Naive thymus-derived CD4-positive, alpha-beta T cell (primary cell): ENCODE results near the gene QSOX2. TPM values are rescaled to one million over a fixed set of nuclear protein-coding genes. Genes with fewer than 3 reads are reported as not detected.
A peak's percentile ranks its signal among the peaks of the same experiment; 100 is the strongest.

ENCODE experiments used
- ATAC-seq: fragments of 150-1000 bp; cut with Tn5 transposase; 2 replicates; pipeline ENCODE4 v1.10.0; 2021; ENCODE audit warnings: mild to moderate bottlenecking, moderate library complexity
- CTCF ChIA-PET: fragments of 350-600 bp; sonication (Branson Sonifier 250); formaldehyde crosslinking; loops from one replicate; lab custom pipeline; 2021; ENCODE audit warnings: antibody characterized with exemption; lab: Charles Lee
- POLR2A ChIA-PET: fragments of 350-600 bp; sonication (Branson Sonifier 250); formaldehyde crosslinking; loops from one replicate; lab custom pipeline; 2021; ENCODE audit warnings: antibody characterized with exemption, inconsistent platforms; lab: Charles Lee
- DNase-seq, 9 donors: peaks; one replicate each; pipeline versions ENCODE4 v3.0.0 to v3.0.0-alpha.2; 2020 to 2022; ENCODE audit warnings: mixed read lengths in 1 of 9
- H3K27ac ChIP-seq: one replicate; pipeline ENCODE4 v1.7.0; 2013; ENCODE audit warnings: mild to moderate bottlenecking, low read depth, low read length, moderate library complexity
- H3K27me3 ChIP-seq, 2 donors: one replicate each; pipeline ENCODE4 v1.7.0; 2013; ENCODE audit warnings: low read length in 2 of 2, mild to moderate bottlenecking in 2 of 2, moderate library complexity in 2 of 2; ENCODE audit not compliant: control insufficient read depth in 2 of 2, insufficient read depth in 2 of 2
- H3K36me3 ChIP-seq, 3 experiments: 1 replicate in 2 of 3; 2 replicates in 1 of 3; pipeline ENCODE4 v1.7.0; 2013; ENCODE audit warnings: low read length in 3 of 3, mild to moderate bottlenecking in 3 of 3, moderate library complexity in 1 of 3; ENCODE audit not compliant: insufficient read depth in 3 of 3, control insufficient read depth in 2 of 3
- H3K4me1 ChIP-seq, 2 donors: one replicate each; pipeline ENCODE4 v1.7.0; 2013; ENCODE audit warnings: low read length in 2 of 2, mild to moderate bottlenecking in 2 of 2, moderate library complexity in 1 of 2; ENCODE audit not compliant: control insufficient read depth in 2 of 2, insufficient read depth in 2 of 2
- H3K4me3 ChIP-seq: 2 replicates; pipeline ENCODE4 v1.7.0; 2013; ENCODE audit warnings: mild to moderate bottlenecking, low read length
- H3K9me3 ChIP-seq, 3 experiments: 1 replicate in 2 of 3; 2 replicates in 1 of 3; pipeline ENCODE4 v1.7.0; 2013; ENCODE audit warnings: low read length in 3 of 3; ENCODE audit not compliant: control insufficient read depth in 2 of 3
- H3K27ac Mint-ChIP-seq, 9 donors: one replicate each; pipeline ENCODE4 v1.8.0; 2020 to 2022; ENCODE audit warnings: mixed read lengths in 9 of 9, mild to moderate bottlenecking in 8 of 9, moderate library complexity in 5 of 9, inconsistent platforms in 2 of 9
- H3K27me3 Mint-ChIP-seq, 5 donors: one replicate each; pipeline ENCODE4 v1.8.0; 2021 to 2022; ENCODE audit warnings: mixed read lengths in 5 of 5, mild to moderate bottlenecking in 1 of 5
- H3K36me3 Mint-ChIP-seq, 5 donors: one replicate each; pipeline ENCODE4 v1.8.0; 2020 to 2022; ENCODE audit warnings: mixed read lengths in 5 of 5, mild to moderate bottlenecking in 3 of 5, inconsistent platforms in 1 of 5
- H3K4me1 Mint-ChIP-seq, 7 donors: one replicate each; pipeline ENCODE4 v1.8.0; 2020 to 2022; ENCODE audit warnings: mixed read lengths in 7 of 7, mild to moderate bottlenecking in 3 of 7, inconsistent platforms in 1 of 7
- H3K4me3 Mint-ChIP-seq, 10 donors: one replicate each; pipeline ENCODE4 v1.8.0; 2020 to 2022; ENCODE audit warnings: mild to moderate bottlenecking in 10 of 10, mixed read lengths in 10 of 10, moderate library complexity in 6 of 10, inconsistent platforms in 2 of 10
- H3K9me3 Mint-ChIP-seq, 11 donors: one replicate each; pipeline ENCODE4 v1.8.0; 2020 to 2022; ENCODE audit warnings: mixed read lengths in 11 of 11, mild to moderate bottlenecking in 4 of 11, inconsistent platforms in 1 of 11, moderate library complexity in 1 of 11
- intact Hi-C, 2 donors: fragments of 100-400 bp; cut with micrococcal nuclease; formaldehyde crosslinking; loops; one replicate each; pipeline ENCODE4 v1.15.1; 2023
- polyA plus RNA-seq, 2 donors: library from polyadenylated mRNA; unstranded; fragments of 300-500 nt; fragmentation: Illumina TruSeq; gene quantifications; one replicate each; pipeline ENCODE4 v1.2.3, GENCODE V29; 2021
- total RNA-seq, 6 experiments: library from RNA in 5 of 6; stranded (reverse) in 5 of 6; gene quantifications; 1 replicate in 5 of 6; 2 replicates in 1 of 6; pipeline ENCODE4 v1.2.3 and lab custom pipeline; 2021 to 2026

The QSOX2 gene
- total RNA-seq (10 to 100 TPM; 11.5 to 15.9 (median 12.0) TPM), polyA plus RNA-seq (under 1 TPM; 0.26 to 0.52 TPM), total RNA-seq (lab: John Stamatoyannopoulos, UW) (40.7 reads per million, percentile 66 among the genes with 10 or more reads in this experiment)

GRCh38 chr9:136245219-136246150 is at the start of gene QSOX2:
Gene QSOX2, minus strand, starts transcription at chr9:136245812. Its CDS starts 9 bp downstream, at chr9:136245803.
- peaks cover 0 to 2% (median 0%) of the 10 kb centered on the region in 5 donors for H3K27me3 Mint-ChIP-seq
- peaks cover 0 to 4% (median 0%) of the 10 kb centered on the region in 5 donors for H3K36me3 Mint-ChIP-seq
- DNase-seq (peak; percentile 76 to 89 (median 82)), ATAC-seq (peak; percentile 94)
- peak within 1 kb of the TSS; percentile 83 to 93 (median 88) for H3K27ac Mint-ChIP-seq
- no peaks in the 10 kb centered on the region for H3K36me3 ChIP-seq
- no peaks in the 10 kb centered on the region for H3K27me3 ChIP-seq
- CTCF ChIA-PET, result interaction anchor here (0.6 kb wide), 1 partner anchor 12 kb away, joined by 3 read pairs; no protein-coding TSS in a partner anchor
- peaks cover 0 to 4% (median 0%) of the 10 kb centered on the region in 11 donors for H3K9me3 Mint-ChIP-seq
- peak within 1 kb of the TSS; percentile 65 for H3K27ac ChIP-seq
- H3K4me3 Mint-ChIP-seq, result peak within 1 kb of the TSS; percentile 89 to 100 (median 94)
- intact Hi-C loops, result loop anchor here (1.0 to 10.0 kb wide), 14 partner anchors 13 to 1209 kb away; partner anchors contain the start of genes UBAC1 (in 2 of the 2), DNLZ (in 1 of the 2), NOTCH1 (in 1 of the 2) and NSMF (in 1 of the 2)
- H3K4me1 Mint-ChIP-seq, result peaks cover 25 to 45% (median 36%) of the 10 kb centered on the region in 7 donors
- H3K9me3 ChIP-seq, result no peaks in the 10 kb centered on the region
- peak within 1 kb of the TSS; percentile 65 for H3K4me3 ChIP-seq
- H3K4me1 ChIP-seq, result peaks cover 22 to 29% of the 10 kb centered on the region in 2 donors
- POLR2A ChIA-PET, result interaction anchor here (1.0 to 1.4 kb wide), 3 partner anchors 22 to 285 kb away, joined by 3 to 6 read pairs (median 4); no protein-coding TSS in a partner anchor

- Mint-ChIP-seq H3K36me3 (no peaks in the 10 kb centered on the region), H3K4me3 (no peak overlapping the region), H3K27me3 (peaks cover 0 to 3% (median 0%) of the 10 kb centered on the region in 5 donors), H3K4me1 (no peaks in the 10 kb centered on the region), H3K27ac (no peak overlapping the region), H3K9me3 (no peaks in the 10 kb centered on the region)
- DNase-seq (no peak), ATAC-seq (no peak)
- CTCF ChIA-PET, result no interaction called here
- POLR2A ChIA-PET, result no interaction called here
- Histone ChIP-seq H3K27ac (no peak overlapping the region), H3K36me3 (no peaks in the 10 kb centered on the region), H3K27me3 (no peaks in the 10 kb centered on the region), H3K4me1 (no peaks in the 10 kb centered on the region), H3K4me3 (no peak overlapping the region), H3K9me3 (no peaks in the 10 kb centered on the region)
- intact Hi-C loops, result no loop called here
Measured at GRCh38 chr9:136295055-136295454, 49.4 kb upstream of the QSOX2 start.

- no peaks in the 10 kb centered on the region for H3K36me3 Mint-ChIP-seq
- POLR2A ChIA-PET, result no interaction called here
- DNase-seq (no peak), ATAC-seq (no peak)
- no peaks in the 10 kb centered on the region for H3K9me3 Mint-ChIP-seq
- no peaks in the 10 kb centered on the region for H3K4me1 ChIP-seq
- no peak overlapping the region for H3K27ac Mint-ChIP-seq
- no peaks in the 10 kb centered on the region for H3K9me3 ChIP-seq
- H3K36me3 ChIP-seq, result no peaks in the 10 kb centered on the region
- CTCF ChIA-PET, result no interaction called here
- no peaks in the 10 kb centered on the region for H3K4me1 Mint-ChIP-seq
- no peak overlapping the region for H3K27ac ChIP-seq
- H3K4me3 Mint-ChIP-seq, result no peak overlapping the region
- no peak overlapping the region for H3K4me3 ChIP-seq
- intact Hi-C loops, result no loop called here
- H3K27me3 ChIP-seq, result no peaks in the 10 kb centered on the region
- peaks cover 0 to 3% (median 0%) of the 10 kb centered on the region in 5 donors for H3K27me3 Mint-ChIP-seq
Measured at GRCh38 chr9:136294437-136294836, 48.8 kb upstream of the QSOX2 start.

- Histone ChIP-seq H3K27ac (no peak overlapping the region), H3K4me1 (no peaks in the 10 kb centered on the region), H3K36me3 (no peaks in the 10 kb centered on the region), H3K4me3 (no peak overlapping the region), H3K9me3 (no peaks in the 10 kb centered on the region), H3K27me3 (no peaks in the 10 kb centered on the region)
- no peak for DNase-seq
- ChIA-PET POLR2A (no interaction called here), CTCF (no interaction called here)
- H3K27ac Mint-ChIP-seq, result no peak overlapping the region
- ATAC-seq, result no peak
- intact Hi-C loops, result no loop called here
- no peaks in the 10 kb centered on the region for H3K4me1 Mint-ChIP-seq
- no peaks in the 10 kb centered on the region for H3K36me3 Mint-ChIP-seq
- H3K27me3 Mint-ChIP-seq, result peaks cover 0 to 2% (median 0%) of the 10 kb centered on the region in 5 donors
- H3K4me3 Mint-ChIP-seq, result no peak overlapping the region
- no peaks in the 10 kb centered on the region for H3K9me3 Mint-ChIP-seq
Measured at GRCh38 chr9:136293476-136294077, 48.0 kb upstream of the QSOX2 start.

DNA sequence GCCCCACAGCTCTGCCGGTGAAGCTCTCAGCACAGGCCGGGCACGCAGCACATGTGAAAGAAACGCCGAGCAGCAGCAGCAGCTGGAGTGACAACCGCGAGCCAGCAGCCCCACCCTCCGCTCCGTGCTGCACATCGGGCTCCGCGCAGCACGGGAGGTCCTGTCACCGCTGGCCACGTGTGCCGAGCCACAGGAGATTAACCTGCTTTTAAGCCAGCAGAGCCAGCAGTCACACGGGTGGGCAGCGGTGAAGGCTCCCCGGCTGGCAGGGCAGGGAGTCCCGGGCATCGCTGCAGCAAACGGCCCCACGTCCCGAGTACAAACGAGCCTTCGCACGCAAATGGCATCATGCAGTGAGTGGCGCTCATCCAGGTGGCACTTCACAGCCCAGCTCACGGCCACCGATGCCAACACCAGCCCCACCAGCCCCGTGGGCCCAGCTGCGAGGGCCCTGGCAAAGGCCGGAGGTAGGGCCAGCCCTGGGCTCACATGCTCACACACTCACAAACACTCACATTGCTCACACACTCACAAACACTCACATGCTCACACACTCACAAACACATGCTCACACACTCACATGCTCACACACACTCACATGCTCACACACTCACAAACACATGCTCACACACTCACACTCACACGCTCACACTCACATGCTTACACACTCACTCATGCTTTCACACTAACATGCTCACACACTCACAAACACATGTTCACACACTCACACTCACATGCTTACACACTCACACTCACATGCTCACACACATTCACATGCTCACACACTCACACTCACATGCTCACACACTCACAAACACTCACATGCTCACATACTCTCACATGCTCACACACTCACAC is 47.2 kb upstream of the QSOX2 start:
- DNase-seq (no peak), ATAC-seq (no peak)
- Mint-ChIP-seq H3K9me3 (no peaks in the 10 kb centered on the region), H3K27ac (no peak overlapping the region), H3K27me3 (no peaks in the 10 kb centered on the region), H3K36me3 (no peaks in the 10 kb centered on the region), H3K4me1 (no peaks in the 10 kb centered on the region), H3K4me3 (no peak overlapping the region)
- Histone ChIP-seq H3K27ac (no peak overlapping the region), H3K9me3 (no peaks in the 10 kb centered on the region), H3K4me1 (no peaks in the 10 kb centered on the region), H3K36me3 (no peaks in the 10 kb centered on the region), H3K4me3 (no peak overlapping the region), H3K27me3 (no peaks in the 10 kb centered on the region)
- POLR2A ChIA-PET, result no interaction called here
- intact Hi-C loops, result no loop called here
- CTCF ChIA-PET, result no interaction called here

DNA sequence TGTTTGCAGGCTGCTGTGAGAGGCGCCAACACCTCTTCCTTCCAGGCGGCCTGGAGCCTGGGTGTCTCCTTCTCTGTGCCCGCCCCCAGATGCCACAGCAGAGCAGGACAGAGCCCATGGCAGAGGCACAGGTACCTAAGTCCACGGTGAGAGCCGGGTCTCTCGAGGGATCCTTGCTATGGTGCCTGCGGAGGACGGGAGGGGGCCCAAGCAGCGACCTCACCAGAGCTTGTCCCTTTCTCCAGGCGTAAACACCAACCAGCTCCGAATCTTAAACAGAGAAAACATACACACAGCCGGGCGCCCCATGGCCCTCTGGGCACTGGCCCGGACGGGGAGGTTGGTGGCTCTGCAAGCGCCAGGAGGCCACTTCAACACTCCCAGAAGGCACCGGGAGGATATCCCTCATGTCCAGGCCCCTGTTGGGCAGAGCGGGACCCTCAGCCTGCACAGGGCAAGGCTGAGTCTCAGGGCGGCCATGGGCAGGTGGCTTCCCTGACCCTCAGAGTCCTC is 46.5 kb upstream of the QSOX2 start:
- Mint-ChIP-seq H3K9me3 (no peaks in the 10 kb centered on the region), H3K27me3 (no peaks in the 10 kb centered on the region), H3K36me3 (no peaks in the 10 kb centered on the region), H3K4me1 (no peaks in the 10 kb centered on the region), H3K4me3 (no peak overlapping the region), H3K27ac (no peak overlapping the region)
- CTCF ChIA-PET, result no interaction called here
- Histone ChIP-seq H3K9me3 (no peaks in the 10 kb centered on the region), H3K4me1 (no peaks in the 10 kb centered on the region), H3K36me3 (no peaks in the 10 kb centered on the region), H3K27me3 (no peaks in the 10 kb centered on the region), H3K4me3 (no peak overlapping the region), H3K27ac (no peak overlapping the region)
- intact Hi-C loops, result no loop called here
- POLR2A ChIA-PET, result no interaction called here
- DNase-seq, result no peak
- ATAC-seq, result no peak
